Stomach (tissue), 9 donors: ENCODE measurements around the gene MEAK7. TPM values are rescaled to one million over a fixed set of nuclear protein-coding genes. Genes with fewer than 3 reads are reported as not detected.

ENCODE experiments used
- DNase-seq, 2 donors: peaks; one replicate each; pipeline versions ENCODE4 v3.0.0 to v3.0.0-alpha.2; 2013 to 2019
- H3K27ac ChIP-seq, 5 donors: fragments of 200-600 bp in 4 of 5; sonication (generic) in 4 of 5; one replicate each; pipeline ENCODE4 v1.5.1; 2013 to 2019; ENCODE audit warnings: mild to moderate bottlenecking in 1 of 5, moderate library complexity in 1 of 5
- H3K27me3 ChIP-seq, 3 donors: fragments of 200-600 bp; sonication (generic); one replicate each; pipeline ENCODE4 v1.5.1; 2017 to 2019; ENCODE audit warnings: mixed run types in 1 of 3
- H3K36me3 ChIP-seq, 4 donors: fragments of 200-600 bp; sonication (generic); 1 replicate in 3 of 4; 2 replicates in 1 of 4; pipeline ENCODE4 v1.5.1; 2016 to 2019
- H3K4me1 ChIP-seq, 4 donors: fragments of 200-600 bp; sonication (generic); one replicate each; pipeline ENCODE4 v1.5.1; 2016 to 2019
- H3K4me3 ChIP-seq, 4 donors: fragments of 200-600 bp; sonication (generic) in 3 of 4; one replicate each; pipeline ENCODE4 v1.5.1; 2016 to 2019; ENCODE audit warnings: mild to moderate bottlenecking in 1 of 4
- H3K9me3 ChIP-seq, 4 donors: fragments of 200-600 bp; sonication (generic); one replicate each; pipeline ENCODE4 v1.5.1; 2016 to 2019
- EP300 ChIP-seq: sonication (generic); formaldehyde crosslinking; IDR thresholded peaks from one replicate; pipeline ENCODE4 v1.6.1; 2017; ENCODE audit warnings: antibody characterized with exemption
- POLR2A ChIP-seq, 4 donors: fragments of 450-650 bp; IDR thresholded peaks; one replicate each; pipeline ENCODE4 v1.6.1; 2016; ENCODE audit warnings: antibody characterized with exemption in 4 of 4, control low read depth in 2 of 4, mild to moderate bottlenecking in 1 of 4, moderate library complexity in 1 of 4
- POLR2AphosphoS5 ChIP-seq, 3 donors: sonication (generic); formaldehyde crosslinking; IDR thresholded peaks; one replicate each; pipeline ENCODE4 v1.6.1; 2016; ENCODE audit warnings: antibody characterized with exemption in 3 of 3
- WGBS, 5 donors: extraction: QIAGEN DNeasy Blood & Tissue Kit in 3 of 5; methylation state at CpG; one replicate each; pipeline versions ENCODE4 v1.1.5 to v1.1.7; 2013 to 2018; 5-methylcytosine and 5-hydroxymethylcytosine counted together
- intact Hi-C: fragments of 100-400 bp; cut with DNase I; formaldehyde crosslinking; loops from one replicate; pipeline ENCODE4 v1.15.1; 2023; ENCODE audit warnings: low total_unique reads
- polyA plus RNA-seq, 3 donors: library from polyadenylated mRNA; stranded (reverse); fragments of 200-250 nt; gene quantifications; one replicate each; pipeline ENCODE4 v1.2.3, GENCODE V29; 2013
- total RNA-seq, 5 donors: library from RNA; depleted of rRNA; stranded (reverse); fragments of >200 nt; gene quantifications; one replicate each; pipeline versions ENCODE4 v1.1.0 to v1.2.3, GENCODE V29; 2014 to 2016
- TF ChIP-seq, protein P1 (sequence below), 7 experiments: fragments of 450-650 bp in 4 of 7; fragments of 200-600 bp in 3 of 7; sonication (generic) in 3 of 7; IDR thresholded peaks; one replicate each; pipeline ENCODE4 v1.5.1; 2016 to 2019; ENCODE audit warnings: antibody characterized with exemption in 7 of 7, control low read depth in 2 of 7, mild to moderate bottlenecking in 1 of 7
- donor health status: healthy with polysubstance abuse.
- donor health status: Bipolar disorder and iron deficiency.
- donor health status: healthy.

MEAK7 gene
- total and polyA plus RNA-seq, 8 donors = 3.9 to 21.1 (median 6.9) TPM

DNA sequence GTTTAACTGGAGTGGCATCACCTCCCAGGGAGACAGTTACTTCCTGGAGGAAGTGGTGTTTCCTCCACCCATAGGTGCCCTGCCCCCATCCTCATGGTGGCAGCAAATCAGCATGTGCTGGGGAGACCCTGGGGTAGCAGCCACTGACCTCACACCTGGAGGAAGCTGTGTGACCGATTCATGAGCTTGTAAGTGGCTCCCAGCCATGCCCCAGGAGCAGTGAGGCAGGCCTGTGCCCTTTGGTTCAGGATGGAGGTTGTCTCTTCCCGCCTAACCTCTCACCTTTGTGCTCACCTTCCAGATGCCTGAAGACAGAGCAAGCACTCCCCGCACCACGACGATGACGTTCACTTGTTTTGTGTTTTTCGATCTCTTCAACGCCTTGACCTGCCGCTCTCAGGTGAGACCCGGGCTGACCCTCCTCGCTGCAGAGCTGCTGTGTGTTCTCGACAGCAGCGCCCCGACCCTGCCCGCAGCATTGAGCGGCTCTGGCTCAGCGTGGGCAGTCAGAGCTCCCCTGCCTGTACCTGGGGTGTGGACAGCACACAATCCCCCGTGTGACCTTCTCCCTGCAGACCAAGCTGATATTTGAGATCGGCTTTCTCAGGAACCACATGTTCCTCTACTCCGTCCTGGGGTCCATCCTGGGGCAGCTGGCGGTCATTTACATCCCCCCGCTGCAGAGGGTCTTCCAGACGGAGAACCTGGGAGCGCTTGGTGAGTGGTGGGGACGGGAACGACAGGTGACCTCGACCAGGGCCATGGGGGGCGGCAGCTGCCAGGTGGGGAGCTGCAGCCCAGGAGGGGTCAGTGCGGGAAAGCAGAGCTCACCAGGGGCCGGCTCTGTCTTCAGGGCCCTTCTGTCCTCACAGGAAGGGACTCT, 42.8 kb downstream of the MEAK7 start:
- peaks cover 0 to 29% (median 22%) of the 10 kb centered on the region in 4 donors for H3K36me3 ChIP-seq

DNA sequence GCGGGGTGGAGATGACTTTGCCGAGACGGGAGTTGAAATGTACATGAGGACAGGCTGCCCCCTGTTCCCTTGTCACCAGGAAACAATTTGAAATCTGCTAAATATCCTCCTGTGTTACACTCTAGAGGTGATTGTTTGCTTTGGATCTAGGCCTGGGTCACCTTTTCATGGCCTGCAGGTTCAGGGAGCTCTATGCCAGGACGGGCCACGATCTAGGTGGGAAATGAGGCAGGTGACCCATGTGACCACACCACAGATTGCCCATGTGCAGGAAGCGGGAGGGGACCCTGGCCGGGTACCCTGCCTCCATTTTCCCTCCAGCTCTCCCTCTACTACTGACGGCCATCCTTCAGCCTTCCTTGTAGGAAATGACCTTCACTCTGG, 43.4 kb downstream of the MEAK7 start:
- 31 to 59% (median 41%) methylated on average over 8 of the region's 8 CpGs for WGBS, 5 donors
- peaks cover 0 to 7% (median 2%) of the 10 kb centered on the region in 4 donors for H3K4me1 ChIP-seq
- no peak overlapping the region for H3K4me3 ChIP-seq
- intact Hi-C loops = no loop called here
- H3K27ac ChIP-seq = peak overlapping the region in 3 of 5 donors; percentile 1 to 24 (median 17)
- TF ChIP-seq, protein P1, sequence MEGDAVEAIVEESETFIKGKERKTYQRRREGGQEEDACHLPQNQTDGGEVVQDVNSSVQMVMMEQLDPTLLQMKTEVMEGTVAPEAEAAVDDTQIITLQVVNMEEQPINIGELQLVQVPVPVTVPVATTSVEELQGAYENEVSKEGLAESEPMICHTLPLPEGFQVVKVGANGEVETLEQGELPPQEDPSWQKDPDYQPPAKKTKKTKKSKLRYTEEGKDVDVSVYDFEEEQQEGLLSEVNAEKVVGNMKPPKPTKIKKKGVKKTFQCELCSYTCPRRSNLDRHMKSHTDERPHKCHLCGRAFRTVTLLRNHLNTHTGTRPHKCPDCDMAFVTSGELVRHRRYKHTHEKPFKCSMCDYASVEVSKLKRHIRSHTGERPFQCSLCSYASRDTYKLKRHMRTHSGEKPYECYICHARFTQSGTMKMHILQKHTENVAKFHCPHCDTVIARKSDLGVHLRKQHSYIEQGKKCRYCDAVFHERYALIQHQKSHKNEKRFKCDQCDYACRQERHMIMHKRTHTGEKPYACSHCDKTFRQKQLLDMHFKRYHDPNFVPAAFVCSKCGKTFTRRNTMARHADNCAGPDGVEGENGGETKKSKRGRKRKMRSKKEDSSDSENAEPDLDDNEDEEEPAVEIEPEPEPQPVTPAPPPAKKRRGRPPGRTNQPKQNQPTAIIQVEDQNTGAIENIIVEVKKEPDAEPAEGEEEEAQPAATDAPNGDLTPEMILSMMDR (IDR thresholded peaks at IDR 0.05) = no peak
- TF ChIP-seq POLR2A (IDR thresholded peaks at IDR 0.05) (no peak), POLR2AphosphoS5 (IDR thresholded peaks at IDR 0.05) (no peak), EP300 (no peak)
- H3K9me3 ChIP-seq = no peaks in the 10 kb centered on the region
- H3K27me3 ChIP-seq = no peaks in the 10 kb centered on the region
- peak in 1 of 2 donors; percentile 48 for DNase-seq
- H3K36me3 ChIP-seq = peaks cover 0 to 26% (median 20%) of the 10 kb centered on the region in 4 donors

More for the DNA sequence above, 42.8 kb downstream of the MEAK7 start:
- Histone ChIP-seq H3K4me3 (no peak overlapping the region), H3K9me3 (peaks cover 0 to 3% (median 1%) of the 10 kb centered on the region in 4 donors), H3K27ac (peak overlapping the region in 2 of 5 donors; percentile 17 to 24), H3K27me3 (no peaks in the 10 kb centered on the region), H3K4me1 (peaks cover 0 to 7% (median 2%) of the 10 kb centered on the region in 4 donors)
- no peak for DNase-seq
- TF ChIP-seq EP300 = no peak
- TF ChIP-seq POLR2A (IDR thresholded peaks at IDR 0.05) = no peak
- TF ChIP-seq, protein P1 (IDR thresholded peaks at IDR 0.05) = no peak
- TF ChIP-seq POLR2AphosphoS5 (IDR thresholded peaks at IDR 0.05) = no peak
- intact Hi-C loops = no loop called here
- WGBS, 5 donors = 87 to 92% (median 90%) methylated on average over 27 to 30 of the region's 30 CpGs

DNA sequence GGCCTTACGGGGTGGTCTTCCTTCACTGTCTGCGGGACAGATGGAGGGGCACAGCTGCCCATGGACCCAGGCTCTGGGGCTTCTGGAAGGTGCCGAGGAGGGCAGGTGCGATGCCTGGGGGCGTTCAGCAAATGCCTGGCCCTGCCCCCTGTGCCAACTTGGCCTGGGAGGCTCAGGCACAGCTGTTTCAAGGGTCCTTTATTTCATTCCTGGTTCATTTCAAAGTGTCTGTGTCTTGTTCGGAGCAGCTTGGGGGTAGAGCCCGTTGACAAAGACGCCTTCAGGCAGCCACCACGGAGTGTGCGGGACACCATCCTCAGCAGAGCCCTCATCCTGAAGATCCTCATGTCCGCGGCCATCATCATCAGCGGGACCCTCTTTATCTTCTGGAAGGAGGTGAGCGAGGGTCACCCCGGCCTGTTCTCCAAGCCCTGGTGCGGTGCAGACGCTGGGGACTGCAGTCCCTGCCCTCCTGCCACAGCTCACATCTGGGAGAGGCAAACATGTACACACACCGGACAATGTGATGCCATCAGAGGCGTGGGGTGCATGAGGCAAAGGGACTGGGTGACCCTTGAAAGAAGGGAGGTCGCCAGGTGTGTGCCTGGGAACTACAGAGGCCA, 43.9 kb downstream of the MEAK7 start:
- Histone ChIP-seq H3K36me3 (peaks cover 0 to 26% (median 20%) of the 10 kb centered on the region in 4 donors), H3K4me1 (peaks cover 0 to 7% (median 2%) of the 10 kb centered on the region in 4 donors), H3K27me3 (no peaks in the 10 kb centered on the region), H3K4me3 (no peak overlapping the region), H3K27ac (no peak overlapping the region), H3K9me3 (no peaks in the 10 kb centered on the region)
- no peak for DNase-seq
- WGBS, 5 donors = 69 to 75% (median 74%) methylated on average over 10 to 20 of the region's 20 CpGs
- intact Hi-C loops = no loop called here
- TF ChIP-seq, protein P1 (IDR thresholded peaks at IDR 0.05) = no peak
- TF ChIP-seq POLR2A (IDR thresholded peaks at IDR 0.05) (no peak), POLR2AphosphoS5 (IDR thresholded peaks at IDR 0.05) (no peak), EP300 (no peak)

DNA sequence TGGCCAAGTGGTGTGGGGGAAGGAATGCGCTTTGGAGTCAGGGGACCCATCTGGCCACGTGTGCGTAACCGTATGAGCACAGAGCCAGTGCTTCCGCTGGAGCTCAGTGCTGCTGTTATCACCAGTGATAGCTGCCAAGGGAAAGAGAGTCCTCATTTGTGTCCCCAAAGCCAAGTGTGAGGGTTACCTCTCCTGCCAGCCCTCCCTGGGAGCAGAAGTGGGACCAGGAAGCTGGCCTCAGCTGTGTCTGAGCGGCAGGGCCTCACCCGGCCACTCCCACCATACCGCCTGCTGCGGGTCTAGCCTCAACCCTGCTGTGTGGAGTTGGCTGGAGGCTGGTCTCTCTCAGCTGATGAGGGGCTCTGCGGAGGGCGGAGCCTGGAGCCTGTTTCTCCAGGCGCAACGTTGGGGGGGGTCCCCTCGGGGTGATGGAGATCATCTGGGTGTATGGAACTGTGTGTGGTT, 44.5 kb downstream of the MEAK7 start:
- Histone ChIP-seq H3K27ac (no peak overlapping the region), H3K9me3 (no peaks in the 10 kb centered on the region), H3K36me3 (peaks cover 0 to 26% (median 20%) of the 10 kb centered on the region in 4 donors), H3K4me1 (peaks cover 0 to 7% (median 2%) of the 10 kb centered on the region in 4 donors), H3K4me3 (no peak overlapping the region), H3K27me3 (no peaks in the 10 kb centered on the region)
- DNase-seq = no peak
- TF ChIP-seq POLR2AphosphoS5 (IDR thresholded peaks at IDR 0.05) (no peak), EP300 (no peak), POLR2A (IDR thresholded peaks at IDR 0.05) (no peak)
- TF ChIP-seq, protein P1 (IDR thresholded peaks at IDR 0.05) = no peak
- intact Hi-C loops = no loop called here
- WGBS, 5 donors = 77 to 82% (median 80%) methylated on average over 11 to 14 of the region's 14 CpGs
